CD8-positive, alpha-beta memory T cell (primary cell): ENCODE results near the gene REEP5. TPM values are rescaled to one million over a fixed set of nuclear protein-coding genes. Genes with fewer than 3 reads are reported as not detected.

ENCODE experiments used
- CTCF ChIA-PET: fragments of 350-600 bp; sonication (Branson Sonifier 250); formaldehyde crosslinking; loops from one replicate; lab custom pipeline; 2021; ENCODE audit warnings: antibody characterized with exemption; lab: Charles Lee
- POLR2A ChIA-PET: fragments of 350-600 bp; sonication (Branson Sonifier 250); formaldehyde crosslinking; loops from one replicate; lab custom pipeline; 2021; ENCODE audit warnings: antibody characterized with exemption; lab: Charles Lee
- DNase-seq, 5 donors: peaks; one replicate each; pipeline versions ENCODE4 v3.0.0 to v3.0.0-alpha.2; 2020 to 2022; ENCODE audit warnings: mixed read lengths in 1 of 5
- H3K27ac ChIP-seq: one replicate; pipeline ENCODE4 v1.7.0; 2013; ENCODE audit warnings: low read depth, mild to moderate bottlenecking, low read length, moderate library complexity
- H3K27me3 ChIP-seq: 2 replicates; pipeline ENCODE4 v1.7.0; 2013; ENCODE audit warnings: low read length, mild to moderate bottlenecking; ENCODE audit not compliant: insufficient read depth, poor library complexity, severe bottlenecking
- H3K36me3 ChIP-seq: 2 replicates; pipeline ENCODE4 v1.7.0; 2013; ENCODE audit warnings: mild to moderate bottlenecking, low read length, moderate library complexity; ENCODE audit not compliant: insufficient read depth
- H3K4me1 ChIP-seq: 2 replicates; pipeline ENCODE4 v1.7.0; 2013; ENCODE audit warnings: mild to moderate bottlenecking, low read length, moderate library complexity; ENCODE audit not compliant: insufficient read depth
- H3K4me3 ChIP-seq: 2 replicates; pipeline ENCODE4 v1.7.0; 2013; ENCODE audit warnings: mild to moderate bottlenecking, low read length
- H3K9me3 ChIP-seq: 2 replicates; pipeline ENCODE4 v1.7.0; 2013; ENCODE audit warnings: mild to moderate bottlenecking, low read length
- H3K27ac Mint-ChIP-seq, 8 donors: one replicate each; pipeline ENCODE4 v1.8.0; 2020 to 2021; ENCODE audit warnings: mixed read lengths in 8 of 8, mild to moderate bottlenecking in 6 of 8, inconsistent platforms in 3 of 8, moderate library complexity in 3 of 8
- H3K27me3 Mint-ChIP-seq, 2 donors: one replicate each; pipeline ENCODE4 v1.8.0; 2020 to 2021; ENCODE audit warnings: mixed read lengths in 2 of 2, mild to moderate bottlenecking in 1 of 2, moderate library complexity in 1 of 2
- H3K36me3 Mint-ChIP-seq, 3 donors: one replicate each; pipeline ENCODE4 v1.8.0; 2020 to 2021; ENCODE audit warnings: mixed read lengths in 3 of 3, inconsistent platforms in 1 of 3, mild to moderate bottlenecking in 1 of 3
- H3K4me1 Mint-ChIP-seq, 3 donors: one replicate each; pipeline ENCODE4 v1.8.0; 2020 to 2021; ENCODE audit warnings: mixed read lengths in 3 of 3, inconsistent platforms in 1 of 3, mild to moderate bottlenecking in 1 of 3
- H3K4me3 Mint-ChIP-seq, 7 donors: one replicate each; pipeline ENCODE4 v1.8.0; 2020 to 2021; ENCODE audit warnings: mixed read lengths in 7 of 7, mild to moderate bottlenecking in 6 of 7, moderate library complexity in 4 of 7, inconsistent platforms in 2 of 7
- H3K9me3 Mint-ChIP-seq, 5 donors: one replicate each; pipeline ENCODE4 v1.8.0; 2020 to 2022; ENCODE audit warnings: mixed read lengths in 5 of 5, mild to moderate bottlenecking in 3 of 5, moderate library complexity in 2 of 5, inconsistent platforms in 1 of 5
- polyA plus RNA-seq: library from polyadenylated mRNA; unstranded; fragments of 300-500 nt; fragmentation: Illumina TruSeq; gene quantifications from one replicate; pipeline ENCODE4 v1.2.3, GENCODE V29; 2021
- total RNA-seq, 2 experiments: library from RNA; stranded (reverse); gene quantifications; one replicate each; pipeline ENCODE4 v1.2.3, GENCODE V29; 2021

The REEP5 gene
- total and polyA plus RNA-seq, 3 experiments from 2014 or later: 63.5 to 121 (median 74.0) TPM

GRCh38 chr5:112918136-112918535 lies 3.9 kb downstream of the REEP5 start:
- Histone ChIP-seq H3K27me3 (no peaks in the 10 kb centered on the region), H3K4me3 (no peak overlapping the region), H3K9me3 (no peaks in the 10 kb centered on the region), H3K27ac (no peak overlapping the region), H3K36me3 (peaks cover 10% of the 10 kb centered on the region), H3K4me1 (peaks cover 65% of the 10 kb centered on the region)
- H3K36me3 Mint-ChIP-seq: peaks cover 0 to 63% (median 21%) of the 10 kb centered on the region in 3 donors
- H3K27ac Mint-ChIP-seq: peak overlapping the region in 6 of 8 donors; percentile 9 to 75 (median 60)
- H3K4me3 Mint-ChIP-seq: peak overlapping the region; percentile 17 to 89 (median 69)
- ChIA-PET CTCF (no interaction called here), POLR2A (interaction anchor here (0.6 kb wide), 1 partner anchor 107 kb away, joined by 5 read pairs; no protein-coding TSS in a partner anchor)
- no peak for DNase-seq
- peaks cover 79 to 85% (median 84%) of the 10 kb centered on the region in 3 donors for H3K4me1 Mint-ChIP-seq
- H3K27me3 Mint-ChIP-seq: no peaks in the 10 kb centered on the region
- no peaks in the 10 kb centered on the region for H3K9me3 Mint-ChIP-seq

GRCh38 chr5:112917453-112917995 lies 4.5 kb downstream of the REEP5 start:
- no peak overlapping the region for H3K27ac ChIP-seq
- H3K4me3 Mint-ChIP-seq: peak overlapping the region in 6 of 7 donors; percentile 0 to 89 (median 56)
- H3K4me3 ChIP-seq: no peak overlapping the region
- no peaks in the 10 kb centered on the region for H3K9me3 Mint-ChIP-seq
- H3K36me3 Mint-ChIP-seq: peaks cover 0 to 67% (median 22%) of the 10 kb centered on the region in 3 donors
- peaks cover 79 to 85% (median 84%) of the 10 kb centered on the region in 3 donors for H3K4me1 Mint-ChIP-seq
- POLR2A ChIA-PET: interaction anchor here (0.6 kb wide), 1 partner anchor 108 kb away, joined by 5 read pairs; no protein-coding TSS in a partner anchor
- CTCF ChIA-PET: no interaction called here
- no peaks in the 10 kb centered on the region for H3K27me3 Mint-ChIP-seq
- DNase-seq: no peak
- H3K27me3 ChIP-seq: no peaks in the 10 kb centered on the region
- peaks cover 10% of the 10 kb centered on the region for H3K36me3 ChIP-seq
- H3K27ac Mint-ChIP-seq: peak overlapping the region in 6 of 8 donors; percentile 13 to 91 (median 43)
- peaks cover 59% of the 10 kb centered on the region for H3K4me1 ChIP-seq
- no peaks in the 10 kb centered on the region for H3K9me3 ChIP-seq

- Mint-ChIP-seq H3K4me3 (peak overlapping the region in 5 of 7 donors; percentile 24 to 55 (median 49)), H3K4me1 (peaks cover 80 to 93% (median 93%) of the 10 kb centered on the region in 3 donors), H3K9me3 (no peaks in the 10 kb centered on the region), H3K27ac (peak overlapping the region; percentile 0 to 96 (median 74)), H3K27me3 (no peaks in the 10 kb centered on the region), H3K36me3 (peaks cover 0 to 68% (median 22%) of the 10 kb centered on the region in 3 donors)
- Histone ChIP-seq H3K27ac (no peak overlapping the region), H3K9me3 (no peaks in the 10 kb centered on the region), H3K4me3 (no peak overlapping the region), H3K27me3 (no peaks in the 10 kb centered on the region), H3K4me1 (peaks cover 53% of the 10 kb centered on the region), H3K36me3 (peaks cover 10% of the 10 kb centered on the region)
- CTCF ChIA-PET: interaction anchor here (1.0 to 1.6 kb wide), 2 partner anchors 45 to 80 kb away, joined by 4 to 5 read pairs; no protein-coding TSS in a partner anchor
- POLR2A ChIA-PET: no interaction called here
- DNase-seq: peak in 1 of 5 donors; percentile 10
Measured at GRCh38 chr5:112915831-112916230, 6.2 kb downstream of the REEP5 start.

GRCh38 chr5:112914584-112914983 lies 7.4 kb downstream of the REEP5 start:
- H3K27ac Mint-ChIP-seq: peak overlapping the region in 2 of 8 donors; percentile 26 to 36
- POLR2A ChIA-PET: no interaction called here

GRCh38 chr5:112910529-112910928 lies 11.5 kb downstream of the REEP5 start:
- CTCF ChIA-PET: no interaction called here
- POLR2A ChIA-PET: no interaction called here
- DNase-seq: no peak

More at GRCh38 chr5:112914584-112914983, 7.4 kb downstream of the REEP5 start:
- Histone ChIP-seq H3K4me1 (peaks cover 41% of the 10 kb centered on the region), H3K27me3 (no peaks in the 10 kb centered on the region), H3K4me3 (no peak overlapping the region), H3K9me3 (no peaks in the 10 kb centered on the region), H3K27ac (no peak overlapping the region), H3K36me3 (peaks cover 12% of the 10 kb centered on the region)
- Mint-ChIP-seq H3K9me3 (no peaks in the 10 kb centered on the region), H3K36me3 (peaks cover 0 to 70% (median 22%) of the 10 kb centered on the region in 3 donors), H3K4me1 (peaks cover 75 to 92% (median 88%) of the 10 kb centered on the region in 3 donors), H3K27me3 (no peaks in the 10 kb centered on the region), H3K4me3 (peak overlapping the region in 2 of 7 donors; percentile 35 to 54)
- DNase-seq: no peak
- CTCF ChIA-PET: interaction anchor here (1.3 to 1.4 kb wide), 2 partner anchors 11 to 51 kb away, joined by 3 read pairs; no protein-coding TSS in a partner anchor

GRCh38 chr5:112908854-112909253 lies 13.2 kb downstream of the REEP5 start:
- Mint-ChIP-seq H3K4me1 (peaks cover 43 to 78% (median 74%) of the 10 kb centered on the region in 3 donors), H3K27me3 (no peaks in the 10 kb centered on the region), H3K9me3 (no peaks in the 10 kb centered on the region), H3K4me3 (no peak overlapping the region), H3K36me3 (peaks cover 0 to 56% (median 4%) of the 10 kb centered on the region in 3 donors), H3K27ac (peak overlapping the region in 3 of 8 donors; percentile 29 to 57 (median 42))
- no peaks in the 10 kb centered on the region for H3K4me1 ChIP-seq
- DNase-seq: no peak
- no peak overlapping the region for H3K27ac ChIP-seq
- CTCF ChIA-PET: interaction anchor here (1.4 kb wide), 1 partner anchor 12 kb away, joined by 4 read pairs; no protein-coding TSS in a partner anchor
- H3K4me3 ChIP-seq: no peak overlapping the region
- POLR2A ChIA-PET: interaction anchor here (0.6 to 0.7 kb wide), 2 partner anchors 10 to 14 kb away, joined by 3 to 4 read pairs; no protein-coding TSS in a partner anchor
- H3K27me3 ChIP-seq: no peaks in the 10 kb centered on the region
- H3K9me3 ChIP-seq: no peaks in the 10 kb centered on the region
- peaks cover 5% of the 10 kb centered on the region for H3K36me3 ChIP-seq

More at GRCh38 chr5:112910529-112910928, 11.5 kb downstream of the REEP5 start:
- Mint-ChIP-seq H3K4me1 (peaks cover 50 to 82% (median 76%) of the 10 kb centered on the region in 3 donors), H3K4me3 (no peak overlapping the region), H3K36me3 (peaks cover 0 to 64% (median 7%) of the 10 kb centered on the region in 3 donors), H3K27me3 (no peaks in the 10 kb centered on the region), H3K9me3 (no peaks in the 10 kb centered on the region), H3K27ac (peak overlapping the region in 1 of 8 donors; percentile 42)
- Histone ChIP-seq H3K27me3 (no peaks in the 10 kb centered on the region), H3K27ac (no peak overlapping the region), H3K9me3 (no peaks in the 10 kb centered on the region), H3K4me1 (peaks cover 1% of the 10 kb centered on the region), H3K4me3 (no peak overlapping the region), H3K36me3 (peaks cover 5% of the 10 kb centered on the region)

GRCh38 chr5:112907166-112907631 lies 14.8 kb downstream of the REEP5 start:
- H3K4me1 ChIP-seq: no peaks in the 10 kb centered on the region
- H3K27me3 ChIP-seq: no peaks in the 10 kb centered on the region
- H3K9me3 ChIP-seq: no peaks in the 10 kb centered on the region
- ChIA-PET POLR2A (no interaction called here), CTCF (no interaction called here)
- no peak overlapping the region for H3K27ac ChIP-seq
- Mint-ChIP-seq H3K4me3 (no peak overlapping the region), H3K4me1 (peaks cover 42 to 76% (median 73%) of the 10 kb centered on the region in 3 donors), H3K27me3 (no peaks in the 10 kb centered on the region), H3K36me3 (peaks cover 0 to 57% (median 2%) of the 10 kb centered on the region in 3 donors), H3K9me3 (no peaks in the 10 kb centered on the region), H3K27ac (peak overlapping the region; percentile 4 to 87 (median 64))
- H3K4me3 ChIP-seq: no peak overlapping the region
- DNase-seq: no peak
- peaks cover 6% of the 10 kb centered on the region for H3K36me3 ChIP-seq

GRCh38 chr5:112906637-112907036 lies 15.4 kb downstream of the REEP5 start:
- Mint-ChIP-seq H3K4me3 (no peak overlapping the region), H3K4me1 (peaks cover 36 to 70% (median 67%) of the 10 kb centered on the region in 3 donors), H3K36me3 (peaks cover 0 to 59% (median 2%) of the 10 kb centered on the region in 3 donors), H3K27me3 (no peaks in the 10 kb centered on the region), H3K9me3 (no peaks in the 10 kb centered on the region), H3K27ac (peak overlapping the region in 5 of 8 donors; percentile 4 to 87 (median 34))
- ChIA-PET CTCF (interaction anchor here (1.6 kb wide), 1 partner anchor 15 kb away, joined by 3 read pairs; the partner anchor contains the start of gene REEP5), POLR2A (no interaction called here)
- Histone ChIP-seq H3K4me1 (no peaks in the 10 kb centered on the region), H3K9me3 (no peaks in the 10 kb centered on the region), H3K36me3 (peaks cover 9% of the 10 kb centered on the region), H3K4me3 (no peak overlapping the region), H3K27ac (no peak overlapping the region), H3K27me3 (no peaks in the 10 kb centered on the region)
- no peak for DNase-seq
